Lung (tissue), 12 donors: Measurements from ENCODE around the gene NAB1. TPM values are rescaled to one million over a fixed set of nuclear protein-coding genes. Genes with fewer than 3 reads are reported as not detected.

ENCODE experiments used
- ATAC-seq: fragments of 200-7000 bp; cut with Tn5 transposase; one replicate; pipeline ENCODE4 v1.9.1; 2020; ENCODE audit warnings: moderate number of reproducible peaks; ENCODE audit not compliant: insufficient read depth, low FRiP score
- DNase-seq, 3 donors: peaks; one replicate each; pipeline ENCODE4 v3.0.0-alpha.2; 2013 to 2017
- H3K27ac ChIP-seq, 2 donors: one replicate each; pipeline ENCODE4 v1.5.1; 2013; ENCODE audit warnings: mild to moderate bottlenecking in 2 of 2, moderate library complexity in 2 of 2, control low read depth in 1 of 2, inconsistent platforms in 1 of 2, low read depth in 1 of 2, low read length in 1 of 2
- H3K27me3 ChIP-seq, 3 donors: one replicate each; pipeline ENCODE4 v1.5.1; 2013; ENCODE audit warnings: low read length in 2 of 3; ENCODE audit not compliant: control insufficient read depth in 3 of 3, insufficient read depth in 3 of 3
- H3K36me3 ChIP-seq, 4 donors: one replicate each; pipeline ENCODE4 v1.5.1; 2013; ENCODE audit warnings: low read length in 4 of 4, mild to moderate bottlenecking in 1 of 4, moderate library complexity in 1 of 4; ENCODE audit not compliant: control insufficient read depth in 4 of 4, insufficient read depth in 4 of 4
- H3K4me1 ChIP-seq, 5 donors: one replicate each; pipeline ENCODE4 v1.5.1; 2013; ENCODE audit warnings: low read length in 5 of 5, mild to moderate bottlenecking in 2 of 5, moderate library complexity in 1 of 5; ENCODE audit not compliant: control insufficient read depth in 5 of 5, insufficient read depth in 5 of 5
- H3K4me3 ChIP-seq: one replicate; pipeline ENCODE4 v1.5.1; 2013; ENCODE audit warnings: mild to moderate bottlenecking, control low read depth, moderate library complexity
- H3K9ac ChIP-seq, 2 donors: one replicate each; pipeline ENCODE4 v1.5.1; 2013; ENCODE audit warnings: low read length in 2 of 2, control low read depth in 1 of 2; ENCODE audit not compliant: insufficient read depth in 1 of 2
- H3K9me3 ChIP-seq, 4 donors: one replicate each; pipeline ENCODE4 v1.5.1; 2013; ENCODE audit warnings: low read length in 3 of 4, mild to moderate bottlenecking in 1 of 4, moderate library complexity in 1 of 4; ENCODE audit not compliant: control insufficient read depth in 4 of 4, insufficient read depth in 3 of 4
- CTCF ChIP-seq: IDR thresholded peaks from 2 replicates; pipeline ENCODE4 v1.5.1; 2012; ENCODE audit warnings: mild to moderate bottlenecking; ENCODE audit errors: control extremely low read depth, extremely low read depth
- WGBS, 2 donors: extraction: QIAGEN DNeasy Blood & Tissue Kit; methylation state at CpG; one replicate each; pipeline ENCODE4 v1.1.7; 2013; 5-methylcytosine and 5-hydroxymethylcytosine counted together
- polyA plus RNA-seq, 2 donors: library from polyadenylated mRNA; stranded (reverse); fragments of 200-250 nt; gene quantifications; one replicate each; pipeline ENCODE4 v1.2.1, GENCODE V29; 2013
- total RNA-seq, 2 donors: library from RNA; depleted of rRNA in 1 of 2; stranded (reverse); fragments of >200 nt in 1 of 2; gene quantifications; one replicate each; pipeline ENCODE4 v1.2.1, GENCODE V29; 2014 to 2021
- donor health status: control.
- donor health status: control.
- donor health status: Bipolar disorder and iron deficiency.
- donor health status: healthy.
- donor health status: DM: yes; HTN: yes; CAD: no.

Gene NAB1
- total and polyA plus RNA-seq, 4 donors: 14.3 to 71.9 (median 22.2) TPM

DNA sequence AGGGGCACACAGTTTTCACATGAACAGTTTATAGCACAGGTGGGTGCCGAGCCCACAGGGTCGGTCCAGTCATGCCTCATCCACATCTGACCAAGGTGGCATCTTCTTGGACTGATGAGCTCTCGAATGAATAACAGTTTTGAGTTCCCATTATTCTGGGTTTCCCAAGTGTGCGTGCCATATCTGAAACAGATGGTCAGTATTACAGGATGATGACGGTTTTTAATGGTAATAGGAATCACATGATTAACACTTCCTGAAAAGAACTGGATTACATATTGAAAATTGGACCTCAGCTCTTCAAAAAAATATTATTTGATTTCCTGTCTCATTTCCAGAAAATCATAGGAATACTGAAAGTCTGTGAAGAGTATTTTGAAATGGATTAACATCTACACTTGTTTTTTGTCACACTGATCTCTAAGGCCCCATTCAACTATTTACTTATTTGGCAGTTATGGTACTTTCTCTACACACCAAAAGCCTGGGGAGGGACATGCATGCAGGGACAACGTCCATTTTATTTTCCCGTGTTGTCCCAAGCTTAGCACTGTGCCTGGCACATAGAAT, 22.2 kb upstream of the NAB1 start:
- no peak overlapping the region for H3K4me3 ChIP-seq
- DNase-seq (peak in 1 of 3 donors; percentile 21), ATAC-seq (no peak)
- peaks cover 0 to 34% (median 3%) of the 10 kb centered on the region in 5 donors for H3K4me1 ChIP-seq
- 72 to 80% methylated on average over 7 of the region's 7 CpGs for WGBS, 2 donors
- no peaks in the 10 kb centered on the region for H3K27me3 ChIP-seq
- TF ChIP-seq CTCF: no peak
- no peak overlapping the region for H3K9ac ChIP-seq
- no peak overlapping the region for H3K27ac ChIP-seq
- no peaks in the 10 kb centered on the region for H3K9me3 ChIP-seq
- H3K36me3 ChIP-seq: no peaks in the 10 kb centered on the region

DNA sequence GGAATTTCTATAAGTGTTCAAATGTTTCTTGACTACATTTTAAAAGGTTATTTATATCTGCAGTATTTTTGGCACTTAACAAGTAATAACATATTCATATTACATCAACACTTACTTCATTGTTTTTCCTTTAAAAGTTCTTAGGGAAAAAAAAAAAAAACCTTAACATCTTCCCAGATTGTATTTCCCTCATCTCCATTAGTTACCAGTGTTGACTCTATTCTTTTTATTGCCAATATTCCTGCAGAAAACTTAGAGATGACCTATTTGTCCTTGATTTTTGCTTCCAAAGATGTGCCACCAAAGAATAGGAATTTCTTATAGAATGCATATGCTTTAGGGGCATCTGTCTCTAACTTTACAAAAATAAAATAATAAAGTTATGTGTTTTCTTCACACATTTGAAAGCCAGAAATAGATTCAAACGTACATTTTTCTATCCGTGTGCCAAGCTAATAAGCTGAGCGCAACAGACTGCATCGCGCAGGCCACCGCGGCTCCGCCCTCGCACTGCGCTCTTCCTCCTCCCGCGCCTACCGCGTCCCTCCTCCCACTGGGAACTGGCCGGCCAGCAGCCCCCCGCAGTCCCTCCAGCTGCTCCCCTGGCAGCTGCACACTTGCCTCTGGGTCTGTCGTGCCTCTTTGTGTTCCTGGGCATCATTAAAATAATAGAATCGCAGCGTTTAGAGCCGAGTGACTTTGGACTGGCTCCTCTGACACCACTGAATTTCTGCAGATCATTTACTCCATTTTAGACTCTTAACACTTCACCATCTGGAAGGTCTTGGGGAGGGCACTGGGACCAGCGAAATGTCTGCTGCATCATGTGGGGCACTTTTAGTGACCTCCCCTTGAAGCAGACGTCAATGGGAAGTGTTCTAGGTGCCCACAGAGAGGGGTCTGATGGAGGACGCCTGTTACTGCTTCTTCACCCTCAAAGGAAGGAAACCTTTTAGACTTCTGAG, 21.2 kb upstream of the NAB1 start:
- H3K4me1 ChIP-seq: peaks cover 0 to 34% (median 3%) of the 10 kb centered on the region in 5 donors
- peak overlapping the region; percentile 4 for H3K4me3 ChIP-seq
- no peaks in the 10 kb centered on the region for H3K9me3 ChIP-seq
- H3K9ac ChIP-seq: peak overlapping the region in 1 of 2 donors; percentile 56
- WGBS, 2 donors: 6 to 7% methylated on average over 23 of the region's 23 CpGs
- ATAC-seq: no peak
- peak overlapping the region; percentile 29 to 49 for H3K27ac ChIP-seq
- peak; percentile 85 to 90 (median 89) for DNase-seq
- TF ChIP-seq CTCF: no peak
- no peaks in the 10 kb centered on the region for H3K27me3 ChIP-seq
- H3K36me3 ChIP-seq: no peaks in the 10 kb centered on the region

GRCh38 chr2:190628591-190629319, 20.1 kb upstream of the NAB1 start:
- Histone ChIP-seq H3K4me1 (peaks cover 0 to 34% (median 3%) of the 10 kb centered on the region in 5 donors), H3K27me3 (no peaks in the 10 kb centered on the region), H3K27ac (peak overlapping the region in 1 of 2 donors; percentile 49), H3K9me3 (no peaks in the 10 kb centered on the region), H3K36me3 (no peaks in the 10 kb centered on the region), H3K4me3 (no peak overlapping the region), H3K9ac (peak overlapping the region in 1 of 2 donors; percentile 56)
- ATAC-seq (no peak), DNase-seq (peak; percentile 84 to 96 (median 95))
- no peak for TF ChIP-seq CTCF
- 79 to 92% methylated on average over 7 of the region's 7 CpGs for WGBS, 2 donors
